Gastroesophageal sphincter (tissue), 3 donors: ENCODE results near the gene MECR.

Experiments
- CTCF ChIP-seq, 4 experiments: fragments of 200-600 bp in 2 of 4; fragments of 450-650 bp in 2 of 4; sonication (generic) in 1 of 4; IDR thresholded peaks; one replicate each; pipeline ENCODE4 v1.5.1; 2017 to 2019; ENCODE audit warnings: antibody characterized with exemption in 4 of 4, mild to moderate bottlenecking in 2 of 4, moderate library complexity in 2 of 4
- POLR2A ChIP-seq, 2 donors: fragments of 450-650 bp; IDR thresholded peaks; one replicate each; pipeline ENCODE4 v1.6.1; 2017; ENCODE audit warnings: antibody characterized with exemption in 2 of 2, mild to moderate bottlenecking in 2 of 2, moderate library complexity in 1 of 2

GRCh38 chr1:29195881-29196291 lies 34.8 kb downstream of the MECR start:
- TF ChIP-seq CTCF (IDR thresholded peaks at IDR 0.05), result no peak
- no peak for TF ChIP-seq POLR2A (IDR thresholded peaks at IDR 0.05)
